H9 (cell line): ENCODE results near the gene MAPK11. TPM values are rescaled to one million over a fixed set of nuclear protein-coding genes. Genes with fewer than 3 reads are reported as not detected.

Source experiments
- DNase-seq: peaks from one replicate; pipeline ENCODE4 v3.0.0-alpha.2; 2017
- H2AFZ ChIP-seq: one replicate; pipeline ENCODE4 v1.6.1; 2013; ENCODE audit warnings: mild to moderate bottlenecking, low read length, control low read depth, moderate library complexity
- H2AK5ac ChIP-seq: 2 replicates; pipeline ENCODE4 v1.6.1; 2013; ENCODE audit warnings: low read length, control low read depth, mixed read lengths; ENCODE audit not compliant: insufficient read length
- H2BK120ac ChIP-seq: one replicate; pipeline ENCODE4 v1.6.1; 2013; ENCODE audit warnings: low read depth, mild to moderate bottlenecking, low read length, control low read depth, inconsistent platforms; ENCODE audit not compliant: poor library complexity, severe bottlenecking
- H2BK12ac ChIP-seq: 2 replicates; pipeline ENCODE4 v1.6.1; 2013; ENCODE audit warnings: low read length, control low read depth, mixed read lengths, low read depth; ENCODE audit not compliant: insufficient read length
- H2BK15ac ChIP-seq: 2 replicates; pipeline ENCODE4 v1.6.1; 2013; ENCODE audit warnings: low read depth, low read length, control low read depth
- H2BK20ac ChIP-seq: one replicate; pipeline ENCODE4 v1.6.1; 2013; ENCODE audit warnings: low read depth, mild to moderate bottlenecking, low read length, control low read depth, inconsistent platforms; ENCODE audit not compliant: poor library complexity, severe bottlenecking
- H2BK5ac ChIP-seq: 2 replicates; pipeline ENCODE4 v1.6.1; 2013; ENCODE audit warnings: low read length, control low read depth, mixed read lengths; ENCODE audit not compliant: insufficient read length
- H3K14ac ChIP-seq: 2 replicates; pipeline ENCODE4 v1.6.1; 2013; ENCODE audit warnings: low read length, control low read depth; ENCODE audit not compliant: insufficient read depth
- H3K18ac ChIP-seq: 2 replicates; pipeline ENCODE4 v1.6.1; 2013; ENCODE audit warnings: low read depth, mild to moderate bottlenecking, mixed read lengths, low read length, control low read depth; ENCODE audit not compliant: insufficient read length
- H3K23ac ChIP-seq: 2 replicates; pipeline ENCODE4 v1.6.1; 2013; ENCODE audit warnings: low read length, control low read depth, mixed read lengths, low read depth; ENCODE audit not compliant: insufficient read length
- H3K23me2 ChIP-seq: 2 replicates; pipeline ENCODE4 v1.6.1; 2013; ENCODE audit warnings: low read depth, mild to moderate bottlenecking, mixed read lengths, low read length, control low read depth; ENCODE audit not compliant: insufficient read length, poor library complexity, severe bottlenecking
- H3K27ac ChIP-seq: 2 replicates; pipeline ENCODE4 v1.5.1; 2013; ENCODE audit warnings: low read length, control low read depth, mixed read lengths, low read depth; ENCODE audit not compliant: insufficient read length
- H3K27me3 ChIP-seq: 2 replicates; pipeline ENCODE4 v1.6.1; 2013; ENCODE audit warnings: low read length, control low read depth, inconsistent platforms; ENCODE audit not compliant: insufficient read depth
- H3K4ac ChIP-seq: 2 replicates; pipeline ENCODE4 v1.6.1; 2013; ENCODE audit warnings: low read depth, mild to moderate bottlenecking, control low read depth, inconsistent platforms, low read length, moderate library complexity
- H3K4me1 ChIP-seq: 2 replicates; pipeline ENCODE4 v1.6.1; 2013; ENCODE audit warnings: low read length, control low read depth, inconsistent platforms; ENCODE audit not compliant: insufficient read depth
- H3K4me2 ChIP-seq: 2 replicates; pipeline ENCODE4 v1.6.1; 2013; ENCODE audit warnings: low read length, control low read depth, mixed read lengths; ENCODE audit not compliant: insufficient read length, insufficient read depth
- H3K56ac ChIP-seq: 2 replicates; pipeline ENCODE4 v1.6.1; 2013; ENCODE audit warnings: low read depth, mild to moderate bottlenecking, mixed read lengths, low read length, control low read depth; ENCODE audit not compliant: insufficient read length
- H3K79me1 ChIP-seq: 2 replicates; pipeline ENCODE4 v1.6.1; 2013; ENCODE audit warnings: low read depth, mild to moderate bottlenecking, moderate library complexity, low read length, control low read depth, inconsistent platforms; ENCODE audit not compliant: insufficient read depth, poor library complexity, severe bottlenecking
- H3K79me2 ChIP-seq: 2 replicates; pipeline ENCODE4 v1.6.1; 2013; ENCODE audit warnings: low read length, control low read depth, inconsistent platforms; ENCODE audit not compliant: insufficient read depth
- H3K9ac ChIP-seq: 2 replicates; pipeline ENCODE4 v1.6.1; 2013; ENCODE audit warnings: low read length, control low read depth, mixed read lengths; ENCODE audit not compliant: insufficient read length; ENCODE audit errors: extremely low read depth
- H3K9me3 ChIP-seq: one replicate; pipeline ENCODE4 v1.6.1; 2013; ENCODE audit warnings: low read depth, low read length, inconsistent platforms; ENCODE audit not compliant: control insufficient read depth
- H3T11ph ChIP-seq: one replicate; pipeline ENCODE4 v1.6.1; 2013; ENCODE audit warnings: mild to moderate bottlenecking, low read length, control low read depth, inconsistent platforms
- H4K20me1 ChIP-seq: one replicate; pipeline ENCODE4 v1.6.1; 2013; ENCODE audit not compliant: control insufficient read depth, insufficient read length, insufficient read depth
- H4K5ac ChIP-seq: 2 replicates; pipeline ENCODE4 v1.6.1; 2013; ENCODE audit warnings: low read depth, mild to moderate bottlenecking, mixed read lengths, low read length, control low read depth; ENCODE audit not compliant: insufficient read length
- H4K8ac ChIP-seq: replicated peaks from 2 replicates; pipeline ENCODE4 v1.6.1; 2013; ENCODE audit warnings: low read length, control low read depth, mixed read lengths, low read depth; ENCODE audit not compliant: insufficient read length
- H4K91ac ChIP-seq: 2 replicates; pipeline ENCODE4 v1.6.1; 2013; ENCODE audit warnings: low read depth, mild to moderate bottlenecking, moderate library complexity, mixed read lengths, low read length, control low read depth; ENCODE audit not compliant: insufficient read length
- H3K27ac Mint-ChIP-seq, 3 experiments: 2 replicates in 2 of 3; 3 replicates in 1 of 3; pipeline ENCODE4 v1.8.0; 2020 to 2021; ENCODE audit warnings: mixed read lengths in 3 of 3, mild to moderate bottlenecking in 1 of 3, moderate library complexity in 1 of 3
- H3K27me3 Mint-ChIP-seq: 2 replicates; pipeline ENCODE4 v1.8.0; 2021; ENCODE audit warnings: low read depth, mild to moderate bottlenecking, moderate library complexity, mixed read lengths
- H3K36me3 Mint-ChIP-seq, 3 experiments: 2 replicates in 2 of 3; 3 replicates in 1 of 3; pipeline ENCODE4 v1.8.0; 2020 to 2021; ENCODE audit warnings: low read depth in 3 of 3, mixed read lengths in 3 of 3; ENCODE audit not compliant: insufficient read depth in 1 of 3
- H3K4me1 Mint-ChIP-seq, 2 experiments: 2 replicates each; pipeline ENCODE4 v1.8.0; 2020; ENCODE audit warnings: mixed read lengths in 2 of 2
- H3K4me3 Mint-ChIP-seq, 2 experiments: 2 replicates in 1 of 2; 3 replicates in 1 of 2; pipeline ENCODE4 v1.8.0; 2020 to 2021; ENCODE audit warnings: mild to moderate bottlenecking in 2 of 2, mixed read lengths in 2 of 2, moderate library complexity in 1 of 2
- H3K9me3 Mint-ChIP-seq, 2 experiments: 2 replicates in 1 of 2; 3 replicates in 1 of 2; pipeline ENCODE4 v1.8.0; 2020; ENCODE audit warnings: mild to moderate bottlenecking in 2 of 2, mixed read lengths in 2 of 2, moderate library complexity in 1 of 2
- WGBS: extraction: QIAGEN DNeasy Blood & Tissue Kit; methylation state at CpG from one replicate; pipeline ENCODE4 v1.1.7; 2013; ENCODE audit warnings: missing lambda C conversion rate, low lambda C conversion rate, mixed read lengths; ENCODE audit not compliant: insufficient read length; ENCODE audit errors: extremely low coverage; 5-methylcytosine and 5-hydroxymethylcytosine counted together
- total RNA-seq: library from RNA; stranded (reverse); gene quantifications from 2 replicates; pipeline ENCODE4 v1.2.1, GENCODE V29; 2021
- TF ChIP-seq, protein P1 (sequence below): fragments of 200-600 bp; sonication (generic); conservative IDR thresholded peaks from 3 replicates; pipeline ENCODE4 v1.8.0; 2021; ENCODE audit warnings: antibody characterized with exemption, mild to moderate bottlenecking

Gene MAPK11
- total RNA-seq, 1 experiment from 2014 or later: 1.5 TPM

- Histone ChIP-seq H4K20me1 (no peaks in the 10 kb centered on the region), H4K91ac (no peak overlapping the region), H3K4ac (no peak overlapping the region), H3K4me1 (no peaks in the 10 kb centered on the region), H2AFZ (no peak overlapping the region), H3K18ac (no peak overlapping the region), H2BK20ac (no peak overlapping the region), H2BK120ac (no peak overlapping the region), H2BK15ac (no peak overlapping the region), H3K14ac (no peak overlapping the region), H3K23ac (no peak overlapping the region), H2BK12ac (no peak overlapping the region), H2BK5ac (no peak overlapping the region), H3K56ac (no peak overlapping the region), H3K27ac (no peak overlapping the region), H4K5ac (no peak overlapping the region), H3K9ac (no peak overlapping the region), H3K79me2 (no peaks in the 10 kb centered on the region), H3T11ph (no peak overlapping the region), H3K23me2 (peaks cover 24% of the 10 kb centered on the region), H2AK5ac (no peak overlapping the region), H3K79me1 (no peaks in the 10 kb centered on the region), H3K4me2 (no peak overlapping the region), H3K9me3 (no peaks in the 10 kb centered on the region), H4K8ac (no peak overlapping the region), H3K27me3 (no peaks in the 10 kb centered on the region)
- Mint-ChIP-seq H3K9me3 (no peaks in the 10 kb centered on the region; a peak in 1 of 5 replicates), H3K27ac (no peak overlapping the region), H3K36me3 (peaks cover 0 to 16% (median 5%) of the 10 kb centered on the region in 3 experiments; a peak in 3 of 7 replicates), H3K4me1 (peaks cover 6 to 20% of the 10 kb centered on the region in 2 experiments), H3K4me3 (peak overlapping the region; percentile 73 to 85; a peak in 4 of 5 replicates), H3K27me3 (no peaks in the 10 kb centered on the region; the same call in 1 of the 2 replicates)
- TF ChIP-seq, protein P1, sequence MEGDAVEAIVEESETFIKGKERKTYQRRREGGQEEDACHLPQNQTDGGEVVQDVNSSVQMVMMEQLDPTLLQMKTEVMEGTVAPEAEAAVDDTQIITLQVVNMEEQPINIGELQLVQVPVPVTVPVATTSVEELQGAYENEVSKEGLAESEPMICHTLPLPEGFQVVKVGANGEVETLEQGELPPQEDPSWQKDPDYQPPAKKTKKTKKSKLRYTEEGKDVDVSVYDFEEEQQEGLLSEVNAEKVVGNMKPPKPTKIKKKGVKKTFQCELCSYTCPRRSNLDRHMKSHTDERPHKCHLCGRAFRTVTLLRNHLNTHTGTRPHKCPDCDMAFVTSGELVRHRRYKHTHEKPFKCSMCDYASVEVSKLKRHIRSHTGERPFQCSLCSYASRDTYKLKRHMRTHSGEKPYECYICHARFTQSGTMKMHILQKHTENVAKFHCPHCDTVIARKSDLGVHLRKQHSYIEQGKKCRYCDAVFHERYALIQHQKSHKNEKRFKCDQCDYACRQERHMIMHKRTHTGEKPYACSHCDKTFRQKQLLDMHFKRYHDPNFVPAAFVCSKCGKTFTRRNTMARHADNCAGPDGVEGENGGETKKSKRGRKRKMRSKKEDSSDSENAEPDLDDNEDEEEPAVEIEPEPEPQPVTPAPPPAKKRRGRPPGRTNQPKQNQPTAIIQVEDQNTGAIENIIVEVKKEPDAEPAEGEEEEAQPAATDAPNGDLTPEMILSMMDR: no peak
- no peak for DNase-seq
- WGBS: no CpG with 5 or more reads among the region's 32 CpGs
Measured at GRCh38 chr22:50249341-50250248, 20.6 kb downstream of the MAPK11 start.
